GM12878 (cell line): ENCODE results near the gene SH3GL2. TPM values are rescaled to one million over a fixed set of nuclear protein-coding genes. Genes with fewer than 3 reads are reported as not detected.

ENCODE experiments used
- ATAC-seq: fragments of 200-7000 bp; cut with Tn5 transposase; 3 replicates; pipeline ENCODE4 v1.9.1; 2020; ENCODE audit warnings: mild to moderate bottlenecking, moderate library complexity
- BruUV-seq: library from RNA; stranded (reverse); fragments of 400-500 nt; replicated peaks from 2 replicates; lab custom pipeline; 2021; lab: Mats Ljungman, UMichigan
- CTCF ChIA-PET: fragments of 300-600 bp; sonication (Branson Sonifier 250); formaldehyde crosslinking; extraction: SDS; loops from one replicate; lab custom pipeline; 2021; ENCODE audit warnings: inconsistent platforms; lab: Yijun Ruan, JAX
- POLR2A ChIA-PET: fragments of 350-600 bp; formaldehyde crosslinking; extraction: SDS; loops from one replicate; lab custom pipeline; 2021; ENCODE audit warnings: inconsistent platforms; lab: Charles Lee
- RAD21 ChIA-PET: fragments of 300-600 bp; sonication (Branson Sonifier 250); formaldehyde crosslinking; loops from one replicate; lab custom pipeline; 2023; ENCODE audit warnings: antibody characterized with exemption; ENCODE audit not compliant: unreplicated experiment; lab: Charles Lee
- SMC1A ChIA-PET: fragments of 300-600 bp; sonication (Branson Sonifier 250); formaldehyde crosslinking; loops from one replicate; lab custom pipeline; 2023; ENCODE audit not compliant: unreplicated experiment, uncharacterized antibody; lab: Charles Lee
- DNase-seq: peaks from one replicate; pipeline ENCODE4 v3.0.0-alpha.2; 2011; ENCODE audit warnings: low read depth, low spot score
- FAIRE-seq: peaks from 3 replicates; lab custom pipeline; 2011; peaks lifted over from hg19 to GRCh38; lab: Jason Lieb, UNC
- H2AFZ ChIP-seq: 2 replicates; pipeline ENCODE4 v1.6.0; 2011; ENCODE audit warnings: low read depth, low read length, control low read depth; ENCODE audit not compliant: control insufficient read depth
- H3K27ac ChIP-seq: 2 replicates; pipeline ENCODE4 v1.5.1; 2011; ENCODE audit warnings: control low read depth; ENCODE audit not compliant: control insufficient read depth, insufficient read depth
- H3K27me3 ChIP-seq, 2 experiments: replicated peaks in 1 of 2; 2 replicates each; pipeline versions ENCODE4 v1.6.0 to v1.6.1; 2011; ENCODE audit warnings: low read length in 1 of 2; ENCODE audit not compliant: control insufficient read depth in 2 of 2, insufficient read depth in 2 of 2
- H3K36me3 ChIP-seq, 2 experiments: 2 replicates each; pipeline ENCODE4 v1.5.1; 2011; ENCODE audit warnings: low read length in 1 of 2; ENCODE audit not compliant: control insufficient read depth in 2 of 2, insufficient read depth in 2 of 2
- H3K4me1 ChIP-seq: 2 replicates; pipeline ENCODE4 v1.6.1; 2011; ENCODE audit warnings: mild to moderate bottlenecking, low read length, moderate library complexity, mixed read lengths; ENCODE audit not compliant: control insufficient read depth, insufficient read depth
- H3K4me2 ChIP-seq: 2 replicates; pipeline ENCODE4 v1.6.0; 2011; ENCODE audit warnings: control low read depth; ENCODE audit not compliant: control insufficient read depth, insufficient read depth
- H3K4me3 ChIP-seq: fragments of 200-600 bp; sonication (generic); 2 replicates; pipeline ENCODE4 v1.5.1; 2016
- H3K79me2 ChIP-seq: 2 replicates; pipeline ENCODE4 v1.6.0; 2011; ENCODE audit warnings: low read length; ENCODE audit not compliant: control insufficient read depth, insufficient read depth
- H3K9ac ChIP-seq: 2 replicates; pipeline ENCODE4 v1.8.0; 2011; ENCODE audit warnings: low read length, control low read depth, mixed read lengths; ENCODE audit not compliant: control insufficient read depth, insufficient read depth
- H3K9me3 ChIP-seq: replicated peaks from 3 replicates; pipeline ENCODE4 v1.5.1; 2011; ENCODE audit warnings: mild to moderate bottlenecking, low read length; ENCODE audit not compliant: control insufficient read depth, insufficient read depth
- H4K20me1 ChIP-seq: 2 replicates; pipeline ENCODE4 v1.6.0; 2011; ENCODE audit not compliant: control insufficient read depth, insufficient read depth
- BRCA1 ChIP-seq: IDR thresholded peaks from 2 replicates; pipeline ENCODE4 v1.6.1; 2011; ENCODE audit warnings: low read depth, low read length, improper control_type of control experiment
- GABPA ChIP-seq: IDR thresholded peaks from 2 replicates; pipeline ENCODE4 v1.6.1; 2014; ENCODE audit warnings: antibody characterized with exemption, low read depth, mild to moderate bottlenecking, inconsistent platforms
- MXI1 ChIP-seq: fragments of 150-350 bp; IDR thresholded peaks from 2 replicates; pipeline ENCODE4 v1.6.1; 2011; ENCODE audit warnings: low read depth, mild to moderate bottlenecking, inconsistent platforms, low read length, improper control_type of control experiment
- WGBS: methylation state at CpG from one replicate; pipeline ENCODE4 v1.1.6; 2016; ENCODE audit warnings: low lambda C conversion rate; ENCODE audit not compliant: insufficient replicate concordance, insufficient coverage; ENCODE audit errors: missing lambda C conversion rate; 5-methylcytosine and 5-hydroxymethylcytosine counted together
- in situ Hi-C: fragments of 300-500 bp; cut with MboI; formaldehyde crosslinking; loops from 9 replicates; pipeline ENCODE4 v1.14.3; 2018; ENCODE audit warnings: mixed read lengths
- intact Hi-C: fragments of 100-400 bp; cut with micrococcal nuclease; formaldehyde crosslinking; loops from one replicate; pipeline ENCODE4 v1.14.2; 2022; ENCODE audit not compliant: unreplicated experiment
- polyA plus RNA-seq, 11 experiments: library from polyadenylated mRNA; depleted of rRNA in 4 of 11; unstranded in 6 of 11; stranded (reverse) in 5 of 11; fragments of >200 nt; fragmentation: Nextera tagmentation in 4 of 11; fragmentation: Illumina TruSeq in 1 of 11; extraction: Ambion mirVana in 4 of 11; extraction: Trizol in 1 of 11; gene quantifications; 1 replicate in 1 of 11; 2 replicates in 10 of 11; pipeline versions ENCODE4 v1.2.1 to v1.2.3, GENCODE V29; 2011 to 2016; ENCODE audit warnings: inconsistent platforms in 2 of 11, missing spikeins in 2 of 11, low read depth in 1 of 11
- total RNA-seq, 4 experiments: library from RNA; depleted of rRNA in 3 of 4; stranded (reverse); fragments of >200 nt in 3 of 4; fragmentation: Illumina TruSeq in 1 of 4; extraction: Trizol in 1 of 4; gene quantifications; 2 replicates each; pipeline versions ENCODE4 v1.2.1 to v1.2.3, GENCODE V29; 2013 to 2021

SH3GL2 gene
- total and polyA plus RNA-seq, 10 of the 15 experiments (the other 5 are each of a cell fraction or from before 2014, with no cell fraction given) = not detected

GRCh38 chr9:17829812-17830385, 251.0 kb downstream of the SH3GL2 start:
- no peak for TF ChIP-seq GABPA
- in situ Hi-C loops (no loop called here), intact Hi-C loops (no loop called here)
- 7% methylated on average over 4 of the region's 4 CpGs for WGBS
- ATAC-seq (no peak), FAIRE-seq (no peak), DNase-seq (no peak)
- Histone ChIP-seq H4K20me1 (no peaks in the 10 kb centered on the region), H3K36me3 (no peaks in the 10 kb centered on the region), H3K9ac (no peak overlapping the region), H3K4me1 (no peaks in the 10 kb centered on the region), H3K4me2 (no peak overlapping the region), H3K79me2 (no peaks in the 10 kb centered on the region), H3K27me3 (peaks cover 0 to 1% of the 10 kb centered on the region in 2 experiments; a peak in 1 of 4 replicates), H3K4me3 (no peak overlapping the region), H2AFZ (no peak overlapping the region), H3K9me3 (no peaks in the 10 kb centered on the region), H3K27ac (no peak overlapping the region)
- no TSS peak for BruUV-seq
- POLR2A ChIA-PET = no interaction called here
- RAD21 ChIA-PET = no interaction called here
- SMC1A ChIA-PET = no interaction called here
- CTCF ChIA-PET = interaction anchor here (1.6 kb wide), 1 partner anchor 20 kb away, joined by 8 read pairs; no protein-coding TSS in a partner anchor

- no peak for TF ChIP-seq MXI1
- no peak for TF ChIP-seq BRCA1
- no peak overlapping the region for H3K9ac ChIP-seq
- H4K20me1 ChIP-seq = no peaks in the 10 kb centered on the region
- intact Hi-C loops (no loop called here), in situ Hi-C loops (no loop called here)
- no peak overlapping the region for H2AFZ ChIP-seq
- no peaks in the 10 kb centered on the region for H3K9me3 ChIP-seq
- BruUV-seq = no TSS peak
- FAIRE-seq = no peak
- no peak overlapping the region for H3K27ac ChIP-seq
- no peaks in the 10 kb centered on the region for H3K79me2 ChIP-seq
- 0% methylated on average over 2 of the region's 2 CpGs for WGBS
- H3K27me3 ChIP-seq = 0 out of 4 replicates have a peak, but pooled peaks cover 0 to 1% of the 10 kb centered on the region in 2 experiments
- CTCF ChIA-PET = no interaction called here
- DNase-seq = no peak
- no peak overlapping the region for H3K4me2 ChIP-seq
- H3K4me3 ChIP-seq = no peak overlapping the region
- RAD21 ChIA-PET = interaction anchor here (1.5 kb wide), 1 partner anchor 22 kb away, joined by 4 read pairs; no protein-coding TSS in a partner anchor
- no peaks in the 10 kb centered on the region for H3K36me3 ChIP-seq
- no peak for ATAC-seq
- no peaks in the 10 kb centered on the region for H3K4me1 ChIP-seq
- POLR2A ChIA-PET = no interaction called here
- SMC1A ChIA-PET = interaction anchor here (1.0 to 2.7 kb wide), 2 partner anchors 11 to 21 kb away, joined by 3 to 9 read pairs; no protein-coding TSS in a partner anchor
Observed at GRCh38 chr9:17832812-17833211, 253.9 kb downstream of the SH3GL2 start.
